GM19395 (cell line): Measurements from ENCODE around the gene PKN1.
"Not testable (repeated sequence)": the region's sequence is repeated elsewhere in the genome, so short reads cannot be mapped to it uniquely, and the experiment has no call there.

Source experiments
- ATAC-seq: cut with Tn5 transposase; IDR thresholded peaks from one replicate; pipeline ENCODE4 v1.9.1; 2021; ENCODE audit warnings: mild to moderate bottlenecking, moderate library complexity; ENCODE audit not compliant: unreplicated experiment

PKN1 gene

DNA sequence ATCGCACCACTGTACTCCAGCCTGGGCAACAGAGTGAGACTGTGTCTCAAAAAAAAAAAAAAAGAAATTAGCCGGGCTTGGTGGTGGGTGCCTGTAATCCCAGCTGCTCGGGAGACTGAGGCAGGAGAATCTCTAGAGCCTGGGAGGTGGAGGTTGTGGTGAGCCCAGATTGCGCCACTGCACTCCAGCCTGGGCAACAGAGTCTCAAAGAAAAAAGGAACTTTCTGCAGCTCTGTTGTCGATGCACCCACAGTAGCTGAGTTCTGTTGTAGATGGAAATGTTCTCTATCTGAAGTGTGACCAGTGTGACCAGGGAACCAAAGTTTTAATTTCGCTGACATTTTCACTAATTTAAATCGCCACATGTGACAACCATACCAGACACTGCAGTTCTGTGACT, 29.3 kb downstream of the PKN1 start:
- ATAC-seq = not testable (repeated sequence)

DNA sequence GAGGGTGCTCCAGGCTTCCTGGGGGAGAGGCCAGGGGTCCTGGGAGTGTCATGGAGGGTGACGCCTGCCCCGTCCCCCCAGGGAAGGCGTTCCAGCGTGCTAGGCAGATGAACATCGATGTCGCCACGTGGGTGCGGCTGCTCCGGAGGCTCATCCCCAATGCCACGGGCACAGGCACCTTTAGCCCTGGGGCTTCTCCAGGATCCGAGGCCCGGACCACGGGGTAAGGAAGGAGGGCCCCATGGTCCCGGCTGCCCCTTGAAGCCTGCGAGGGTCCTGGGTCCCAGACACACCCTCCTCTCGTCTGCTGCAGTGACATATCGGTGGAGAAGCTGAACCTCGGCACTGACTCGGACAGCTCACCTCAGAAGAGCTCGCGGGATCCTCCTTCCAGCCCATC, 30.6 kb downstream of the PKN1 start:
- no peak for ATAC-seq

DNA sequence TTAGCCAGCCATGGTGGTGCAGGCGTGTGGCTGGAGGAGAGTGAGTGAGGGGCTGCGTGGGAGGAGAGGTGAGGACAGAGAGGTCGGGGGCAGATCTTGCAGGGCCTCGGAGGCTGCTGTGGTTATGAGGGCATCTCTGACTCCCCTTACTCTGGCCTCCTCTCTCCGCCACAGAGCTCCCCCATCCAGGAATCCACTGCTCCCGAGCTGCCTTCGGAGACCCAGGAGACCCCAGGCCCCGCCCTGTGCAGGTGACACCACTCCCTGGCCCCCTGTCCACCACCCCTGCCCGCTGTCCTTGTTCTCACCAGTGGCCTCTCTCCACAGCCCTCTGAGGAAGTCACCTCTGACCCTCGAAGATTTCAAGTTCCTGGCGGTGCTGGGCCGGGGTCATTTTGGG, 34.3 kb downstream of the PKN1 start:
- ATAC-seq = no peak

DNA sequence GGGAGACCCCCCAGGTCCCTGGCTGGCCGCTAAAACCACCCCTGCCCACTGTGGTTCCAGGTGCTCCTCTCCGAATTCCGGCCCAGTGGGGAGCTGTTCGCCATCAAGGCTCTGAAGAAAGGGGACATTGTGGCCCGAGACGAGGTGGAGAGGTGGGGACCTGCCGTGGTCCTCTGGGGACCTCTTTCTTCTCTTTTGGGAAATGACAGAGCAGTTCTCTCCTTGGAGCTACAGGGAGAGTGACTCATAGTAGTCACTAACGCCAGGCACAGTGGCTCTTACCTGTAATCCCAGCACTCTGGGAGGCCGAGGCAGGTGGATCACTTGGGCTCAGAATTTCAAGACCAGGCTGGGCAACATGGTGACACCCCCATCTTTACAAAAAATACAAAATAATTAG, 34.7 kb downstream of the PKN1 start:
- ATAC-seq = no peak

DNA sequence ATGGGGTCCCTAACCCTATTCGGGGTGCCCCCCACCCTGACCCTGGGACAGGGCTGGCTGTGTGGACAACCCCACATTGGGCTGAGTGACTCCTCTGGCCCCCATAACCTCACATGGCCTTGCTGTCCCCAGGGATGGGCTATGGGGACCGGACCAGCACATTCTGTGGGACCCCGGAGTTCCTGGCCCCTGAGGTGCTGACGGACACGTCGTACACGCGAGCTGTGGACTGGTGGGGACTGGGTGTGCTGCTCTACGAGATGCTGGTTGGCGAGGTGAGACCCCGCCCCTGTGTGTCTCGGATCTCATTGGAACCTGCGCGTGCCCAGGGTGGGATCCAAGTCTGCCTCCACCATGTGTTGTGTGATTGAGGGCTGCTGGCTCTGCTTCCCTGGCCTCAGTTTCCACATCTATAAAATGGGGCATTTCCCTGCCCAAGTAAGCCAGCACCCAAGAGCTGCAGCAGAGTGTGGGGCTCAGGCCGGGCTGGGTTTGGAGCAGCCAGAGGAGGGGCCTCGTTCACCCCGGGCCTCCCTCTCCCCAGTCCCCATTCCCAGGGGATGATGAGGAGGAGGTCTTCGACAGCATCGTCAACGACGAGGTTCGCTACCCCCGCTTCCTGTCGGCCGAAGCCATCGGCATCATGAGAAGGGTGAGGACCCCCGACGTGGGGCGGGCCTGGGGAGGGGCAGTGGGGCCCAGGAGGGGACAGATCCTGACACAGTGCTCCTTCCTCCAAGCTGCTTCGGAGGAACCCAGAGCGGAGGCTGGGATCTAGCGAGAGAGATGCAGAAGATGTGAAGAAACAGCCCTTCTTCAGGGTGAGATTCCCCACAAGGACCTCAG, 37.1 kb downstream of the PKN1 start:
- no peak for ATAC-seq

DNA sequence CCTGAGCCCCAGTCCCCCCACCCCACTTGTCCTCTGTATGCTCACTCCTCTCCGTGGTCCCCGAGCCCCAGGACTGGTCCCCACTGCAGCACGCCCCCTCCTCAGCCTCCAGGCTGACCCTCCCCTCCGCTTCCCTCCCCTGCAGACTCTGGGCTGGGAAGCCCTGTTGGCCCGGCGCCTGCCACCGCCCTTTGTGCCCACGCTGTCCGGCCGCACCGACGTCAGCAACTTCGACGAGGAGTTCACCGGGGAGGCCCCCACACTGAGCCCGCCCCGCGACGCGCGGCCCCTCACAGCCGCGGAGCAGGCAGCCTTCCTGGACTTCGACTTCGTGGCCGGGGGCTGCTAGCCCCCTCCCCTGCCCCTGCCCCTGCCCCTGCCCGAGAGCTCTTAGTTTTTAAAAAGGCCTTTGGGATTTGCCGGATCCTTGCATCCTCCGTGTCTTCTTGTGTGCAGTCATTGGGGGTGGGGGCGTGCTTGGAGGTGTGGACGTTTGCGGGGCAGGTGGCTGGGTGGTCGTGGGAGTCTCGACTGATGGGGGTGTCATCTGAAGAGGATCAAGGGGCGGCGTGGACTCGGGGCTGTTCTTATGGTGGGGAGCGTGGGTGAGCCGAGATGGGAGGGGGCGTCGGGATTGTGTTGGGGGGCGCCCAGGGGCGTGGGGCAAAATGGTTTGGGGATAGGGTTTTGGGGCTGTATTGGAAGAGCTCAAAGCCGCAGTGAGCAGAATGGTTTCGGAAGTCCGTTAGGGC, 38.5 kb downstream of the PKN1 start:
- ATAC-seq = no peak

DNA sequence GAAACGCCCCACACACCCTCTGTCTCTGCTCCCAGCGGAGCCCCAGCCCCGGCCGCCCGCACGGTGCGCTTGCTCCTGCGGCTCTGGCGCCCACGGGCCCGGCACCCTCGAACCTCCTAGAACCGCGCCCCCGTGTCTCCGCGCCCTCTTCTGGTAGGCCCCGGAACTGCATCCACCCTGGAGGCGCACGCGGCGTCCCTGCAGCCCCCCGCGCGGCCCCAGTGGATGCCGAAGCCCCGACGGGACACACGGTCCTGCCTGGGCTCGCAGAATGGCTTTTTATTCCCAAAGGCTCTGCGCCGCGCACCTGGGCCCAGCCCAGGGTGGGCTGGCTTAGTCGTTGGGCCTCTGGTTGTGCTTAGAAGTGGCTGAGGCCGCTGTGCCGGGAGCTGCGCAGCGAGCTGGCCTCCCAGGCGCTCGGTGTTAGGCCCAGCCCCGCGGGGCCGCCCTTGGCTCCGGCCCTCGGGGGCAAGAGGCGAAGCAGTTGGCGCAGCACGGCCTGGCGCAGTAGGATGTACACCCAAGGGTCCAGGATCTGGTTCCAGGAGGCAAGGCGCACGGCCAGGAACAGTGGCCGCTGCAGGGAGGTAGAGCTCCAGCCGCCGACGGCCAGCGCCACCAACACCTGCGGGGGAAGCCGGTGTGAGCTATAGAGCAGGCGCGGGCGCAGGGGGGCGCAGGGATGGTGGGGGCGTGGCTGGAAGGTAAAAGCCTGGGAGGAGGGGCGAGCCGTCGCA, 39.3 kb downstream of the PKN1 start:
- ATAC-seq = no peak

DNA sequence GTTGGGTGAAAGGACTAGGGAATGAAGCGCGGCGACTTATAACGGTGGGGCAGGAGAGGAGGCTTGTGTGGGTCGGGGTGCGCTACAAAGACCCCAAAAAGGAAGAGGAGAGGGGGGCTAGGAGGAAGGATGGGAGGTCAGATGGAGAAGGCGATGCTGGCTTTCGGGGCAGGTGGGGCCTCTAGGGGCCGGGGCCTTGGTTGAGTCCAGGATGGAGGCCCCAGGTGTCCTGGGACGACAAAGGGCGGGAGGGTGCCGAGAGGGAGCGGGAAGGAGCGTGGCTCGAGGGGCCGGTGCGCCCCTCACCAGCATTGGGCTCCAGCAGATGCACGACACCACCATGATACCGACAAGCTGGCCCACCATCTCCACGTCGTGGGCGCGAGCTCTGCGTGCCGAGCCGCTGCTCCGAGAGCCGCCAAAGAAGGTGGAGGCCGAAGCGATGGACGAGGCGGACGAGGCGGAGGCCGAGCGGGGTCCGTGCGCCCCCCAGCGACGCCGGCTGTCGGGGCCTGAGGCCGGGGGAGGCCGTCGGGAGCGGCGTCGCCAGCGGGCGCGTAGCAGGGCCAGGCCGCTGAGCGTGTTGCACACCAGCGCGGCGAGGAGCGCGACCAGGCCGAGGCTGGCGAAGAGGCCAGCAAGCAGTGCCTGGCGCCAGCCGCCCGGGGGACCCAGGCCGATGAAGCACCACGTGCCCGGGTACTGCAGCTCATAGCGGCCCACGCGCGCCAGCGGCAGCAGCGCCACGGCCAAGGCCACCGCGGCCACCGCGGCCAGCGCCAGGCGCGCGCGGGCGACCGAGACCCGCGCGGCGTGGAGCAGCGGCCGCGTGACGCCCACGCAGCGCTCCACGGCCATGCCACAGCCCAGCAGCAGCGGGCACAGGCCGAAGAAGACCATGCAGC, 40.2 kb downstream of the PKN1 start:
- ATAC-seq = no peak

DNA sequence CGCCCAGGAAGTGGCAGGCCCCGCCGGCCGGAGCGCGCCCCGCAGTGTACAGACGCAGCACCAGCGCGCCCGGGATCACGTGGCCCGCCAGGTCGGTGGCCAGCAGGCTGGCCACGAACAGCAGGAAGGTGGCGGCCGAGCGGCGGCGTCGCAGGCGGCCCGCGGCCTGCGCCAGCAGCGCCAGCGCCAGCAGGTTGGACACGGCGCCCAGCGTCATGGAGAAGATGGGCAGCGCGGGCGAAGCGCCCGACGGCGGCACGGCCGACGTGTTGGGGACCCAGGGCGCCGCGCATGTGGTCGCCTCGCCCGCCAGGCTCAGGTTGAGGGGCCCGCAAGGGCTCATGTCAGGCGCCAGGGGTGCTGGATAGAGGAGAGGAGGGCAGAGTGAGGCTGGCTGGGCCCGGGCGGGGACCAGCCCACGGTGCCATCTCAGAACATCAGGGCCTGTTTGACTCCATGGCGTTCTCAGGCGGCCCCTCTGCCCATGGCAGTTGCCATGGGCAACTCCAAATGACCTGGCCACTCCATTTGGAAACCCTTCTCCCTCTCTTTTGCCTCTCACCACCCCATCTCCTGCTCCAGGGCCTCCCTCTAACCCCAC, 41.0 kb downstream of the PKN1 start:
- no peak for ATAC-seq

DNA sequence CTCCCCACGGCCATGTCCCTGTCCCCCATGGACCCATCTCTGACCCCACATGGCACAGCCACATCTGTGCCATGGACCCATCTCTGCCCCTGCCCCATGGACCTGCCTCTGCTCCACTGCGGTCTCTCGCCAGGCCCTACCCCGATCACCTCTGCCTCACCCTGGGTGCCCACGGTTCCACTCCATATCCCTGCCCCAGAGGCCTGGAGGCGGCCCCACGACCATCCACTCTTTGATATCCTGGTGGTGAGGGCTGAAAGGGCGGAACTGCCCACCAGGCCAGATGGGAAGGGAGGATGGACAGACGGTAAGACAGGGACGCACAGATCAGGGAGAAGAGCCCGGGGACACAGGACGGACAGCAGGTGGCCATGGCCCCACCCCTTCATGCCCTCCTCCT, 41.7 kb downstream of the PKN1 start:
- ATAC-seq = no peak

DNA sequence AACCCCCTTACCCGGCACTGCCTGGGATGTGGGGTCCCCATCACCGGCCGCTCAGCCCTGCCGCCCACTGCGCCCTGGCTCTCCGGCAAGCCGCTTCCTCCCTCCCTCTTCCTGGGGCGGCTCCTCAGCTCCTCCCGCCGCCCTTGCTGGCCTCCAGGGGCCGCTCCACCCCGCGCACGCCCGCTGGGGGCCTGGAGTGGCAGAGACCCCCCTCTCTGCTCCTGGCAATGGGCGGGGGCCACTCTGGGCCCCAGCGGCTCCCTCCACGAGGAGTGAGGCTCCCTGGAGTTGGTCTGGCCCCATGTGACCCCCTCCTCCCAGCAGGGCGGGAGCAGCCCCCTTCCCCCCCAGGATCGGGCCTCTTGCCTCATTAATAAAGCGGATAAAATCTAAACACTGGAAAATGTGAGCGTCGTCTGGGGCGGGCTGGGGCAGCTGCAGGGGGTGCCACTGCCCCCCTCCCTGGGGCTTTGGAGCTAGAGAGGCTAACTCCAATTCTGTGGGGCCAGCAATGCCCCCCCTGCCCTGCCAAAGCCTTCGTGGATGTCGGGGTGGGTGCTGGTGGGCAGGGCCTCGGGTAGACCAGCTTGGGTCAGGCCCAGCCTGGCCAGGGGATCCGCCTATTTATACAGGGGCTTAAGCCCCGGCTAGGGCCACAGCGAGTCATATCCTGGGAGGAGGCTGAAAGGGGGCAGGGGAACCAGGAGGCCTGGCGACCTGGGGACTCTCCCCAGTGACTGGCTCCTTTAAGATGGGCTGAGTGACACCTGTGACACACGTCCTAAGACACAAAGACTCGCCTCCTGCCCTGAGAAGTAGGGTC, 42.4 kb downstream of the PKN1 start, which contains the start of gene PTGER1:
PTGER1 (minus strand) TSS at position 104 of the 823 bp plus-strand sequence. CDS start 1,034 bp downstream, outside the sequence.
- no peak for ATAC-seq

DNA sequence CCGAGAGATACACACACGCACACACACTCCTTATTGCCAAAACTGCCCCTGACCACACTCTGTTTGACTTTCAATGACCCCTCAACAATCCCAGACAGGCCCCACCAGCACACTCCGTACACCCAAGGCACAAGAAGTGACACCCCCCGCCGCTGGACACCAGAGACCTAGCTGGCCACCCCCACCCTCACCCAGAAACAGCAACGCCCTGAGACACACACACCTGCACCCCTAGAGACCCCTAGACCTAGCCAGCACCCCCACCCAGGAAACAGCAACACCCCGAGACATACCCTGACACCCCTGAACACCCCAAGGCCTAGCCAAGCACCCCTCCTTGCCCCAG, 43.2 kb downstream of the PKN1 start:
- no peak for ATAC-seq

DNA sequence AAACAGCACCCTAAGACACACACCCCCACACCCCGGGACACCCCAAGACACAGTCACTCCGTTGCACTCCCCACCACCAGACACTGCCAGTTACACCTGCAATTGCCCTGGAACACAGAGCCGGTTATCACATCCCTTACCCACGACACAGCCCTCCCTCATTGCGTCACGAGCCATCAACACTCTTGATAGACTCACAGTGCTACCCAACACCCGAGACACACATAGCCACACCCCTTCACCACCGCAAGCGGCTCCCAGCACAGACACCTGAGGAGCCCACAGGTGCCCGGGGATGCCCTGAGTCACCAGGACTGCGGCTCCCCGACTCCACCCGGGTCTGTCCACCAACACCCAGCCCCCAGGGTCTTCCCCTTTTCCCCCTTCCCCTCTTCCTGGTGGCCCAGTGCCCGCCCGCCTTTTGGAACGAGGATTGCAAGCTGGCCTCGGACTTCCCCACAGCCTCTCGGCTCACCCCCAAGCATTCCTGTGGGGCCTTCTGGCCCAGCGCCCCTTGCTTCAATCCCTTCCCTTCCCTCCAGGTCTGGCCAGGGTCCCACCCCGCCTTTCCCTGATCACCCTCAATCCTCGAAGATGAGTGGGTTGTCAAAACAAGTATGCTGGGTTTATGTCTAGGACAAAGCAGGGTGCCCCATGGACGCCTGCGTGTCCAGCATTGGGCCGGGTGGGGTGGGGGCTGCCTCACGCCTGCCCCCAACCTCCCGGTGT, 43.7 kb downstream of the PKN1 start:
- no peak for ATAC-seq

DNA sequence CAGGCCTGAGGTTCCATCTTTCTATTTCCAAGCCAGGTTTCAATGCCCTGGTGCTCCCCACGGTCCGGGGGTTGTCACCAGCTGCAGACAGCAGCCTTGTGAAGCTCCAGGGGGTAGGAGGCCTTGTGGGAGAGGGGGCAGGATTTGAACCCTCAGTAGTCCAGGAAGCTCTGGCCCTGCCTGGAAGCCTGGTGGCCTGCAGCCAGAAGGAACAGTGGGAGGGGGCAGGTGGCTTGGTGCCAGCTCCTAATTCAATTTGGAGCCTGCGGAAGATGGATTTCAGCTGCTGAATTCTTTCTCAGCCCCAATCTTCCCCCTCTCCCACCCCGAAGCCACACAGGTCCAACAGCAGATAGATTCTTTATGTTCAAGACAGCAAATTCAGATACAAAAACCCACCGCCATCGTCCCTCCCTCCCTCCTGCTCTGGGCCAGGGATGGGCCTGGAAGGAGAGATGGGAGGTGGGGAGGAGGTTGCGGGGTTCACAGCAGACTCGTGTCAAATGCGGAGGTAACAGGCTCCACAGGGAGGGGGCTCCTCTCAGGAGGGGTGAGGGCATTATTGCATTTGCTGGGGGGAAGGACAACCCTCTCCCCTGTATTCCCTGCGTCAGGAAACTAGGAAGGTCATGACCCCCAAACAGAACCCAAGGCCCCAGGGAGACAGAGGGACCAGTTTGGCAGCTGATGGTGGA, 44.5 kb downstream of the PKN1 start:
- no peak for ATAC-seq

DNA sequence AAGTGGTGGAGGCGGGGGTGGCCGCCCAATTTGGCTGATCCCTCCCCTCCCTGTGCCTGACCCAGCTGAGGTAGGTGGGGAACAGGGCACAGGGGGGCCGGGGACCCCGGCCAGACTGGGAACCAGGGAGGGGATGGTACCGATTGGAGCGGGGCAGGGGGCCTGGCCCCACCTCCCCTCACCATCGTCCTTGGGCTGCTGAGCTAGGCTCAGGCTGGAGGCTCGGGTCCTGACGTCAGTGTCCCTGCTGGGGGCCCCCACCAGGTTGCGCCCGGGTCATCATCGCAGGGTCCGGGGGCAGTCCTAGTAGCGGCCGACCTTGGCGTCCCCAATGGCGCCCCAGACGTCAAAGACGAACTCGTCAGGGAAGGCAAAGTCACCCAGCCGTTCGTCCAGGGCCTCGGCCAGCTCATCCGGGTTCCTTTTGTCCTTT, 45.0 kb downstream of the PKN1 start:
- ATAC-seq = no peak

DNA sequence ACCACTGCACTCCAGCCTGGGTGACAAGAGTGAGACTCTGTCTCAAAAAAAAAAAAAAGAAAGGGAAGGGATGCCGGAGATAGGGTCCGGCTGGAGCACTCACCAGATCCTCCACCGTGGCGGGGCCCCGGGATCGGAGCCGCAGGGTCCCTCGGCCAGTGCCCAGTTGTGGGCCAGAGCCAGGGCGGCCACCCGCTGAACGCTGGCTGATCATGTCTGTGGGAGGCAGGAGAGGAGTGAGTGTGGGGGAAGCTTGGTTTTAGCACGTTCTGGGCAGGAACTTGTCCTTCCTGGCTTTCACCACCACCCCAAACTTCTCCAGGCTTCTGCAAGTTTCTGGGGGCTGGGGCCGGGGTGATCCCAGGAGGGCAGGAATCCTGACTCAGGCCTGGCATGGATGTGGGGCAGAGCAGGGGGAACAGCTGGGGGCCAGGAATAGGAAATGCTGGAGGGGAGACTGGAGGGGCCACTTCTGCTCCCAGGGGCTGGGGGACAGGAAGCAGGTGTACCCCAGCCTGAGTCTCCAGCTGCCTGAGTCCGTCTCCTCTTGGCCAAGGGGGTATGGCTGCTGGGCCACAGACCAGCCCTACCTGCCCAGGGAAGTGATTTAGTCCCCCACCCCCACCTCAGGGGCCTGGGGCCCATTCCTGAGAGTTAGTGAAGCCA, 46.3 kb downstream of the PKN1 start:
- no peak for ATAC-seq

DNA sequence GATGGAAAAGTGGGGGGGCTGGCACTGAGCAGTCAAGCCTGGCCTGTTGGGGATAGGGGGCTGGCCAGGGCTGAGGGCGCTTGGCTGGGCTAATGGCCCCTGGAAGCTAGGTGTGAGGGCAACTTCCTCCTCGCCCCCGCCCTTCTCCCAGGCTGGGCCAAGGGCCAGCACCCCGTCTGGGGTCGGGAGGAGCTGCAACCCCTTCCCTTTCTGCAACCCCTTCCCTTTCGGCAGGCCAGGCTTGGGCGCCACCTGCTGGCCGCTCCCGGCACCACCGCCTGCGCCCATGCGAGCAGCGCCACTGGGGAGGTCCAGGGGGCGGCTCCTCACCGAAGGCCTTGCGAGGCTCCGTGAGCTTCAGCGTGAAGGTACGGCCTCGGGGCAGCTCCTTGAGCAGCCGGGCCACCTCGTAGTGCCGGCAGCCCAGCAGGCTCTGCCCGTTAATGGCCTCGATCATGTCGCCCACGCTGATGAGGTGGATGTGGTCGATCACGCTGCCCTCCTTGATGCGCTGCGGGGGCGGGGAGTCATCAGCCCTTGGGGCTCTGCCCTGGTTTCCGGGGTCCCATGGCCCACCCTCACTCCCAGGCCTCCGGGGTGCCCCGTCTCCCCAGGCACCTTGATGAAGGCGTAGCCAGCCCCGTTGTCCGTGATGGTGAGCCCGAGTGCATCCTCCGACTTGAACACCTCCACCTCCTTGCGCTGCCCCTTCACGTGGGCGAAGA, 47.0 kb downstream of the PKN1 start:
- no peak for ATAC-seq
